Smooth muscle cell (in vitro differentiated cells): ENCODE data around the gene ANAPC10. TPM values are rescaled to one million over a fixed set of nuclear protein-coding genes. Genes with fewer than 3 reads are reported as not detected.

Experiments
- DNase-seq: peaks from one replicate; lab custom pipeline; 2025; ENCODE audit not compliant: unreplicated experiment; lab: John Stamatoyannopoulos, UW
- H2AFZ ChIP-seq: fragments of 200-600 bp; sonication (generic); 2 replicates; pipeline ENCODE4 v1.6.0; 2016; ENCODE audit warnings: antibody characterized with exemption, low read depth, mild to moderate bottlenecking
- H3F3A ChIP-seq: fragments of 200-600 bp; sonication (generic); 2 replicates; pipeline ENCODE4 v1.6.0; 2017; ENCODE audit warnings: antibody characterized with exemption, low read depth
- H3K27ac ChIP-seq: fragments of 200-600 bp; sonication (generic); 2 replicates; pipeline ENCODE4 v1.5.1; 2016; ENCODE audit warnings: low read depth, mild to moderate bottlenecking
- H3K27me3 ChIP-seq: fragments of 200-600 bp; sonication (generic); 2 replicates; pipeline ENCODE4 v1.6.1; 2016; ENCODE audit warnings: low read depth, mild to moderate bottlenecking
- H3K36me3 ChIP-seq: fragments of 200-600 bp; sonication (generic); 2 replicates; pipeline ENCODE4 v1.5.1; 2016; ENCODE audit warnings: low read depth
- H3K4me1 ChIP-seq: fragments of 200-600 bp; sonication (generic); 2 replicates; pipeline ENCODE4 v1.5.1; 2016; ENCODE audit warnings: low read depth
- H3K4me2 ChIP-seq: fragments of 200-600 bp; sonication (generic); 2 replicates; pipeline ENCODE4 v1.6.0; 2016; ENCODE audit warnings: mild to moderate bottlenecking
- H3K4me3 ChIP-seq: fragments of 200-600 bp; sonication (generic); 2 replicates; pipeline ENCODE4 v1.5.1; 2016; ENCODE audit warnings: mild to moderate bottlenecking
- H3K79me2 ChIP-seq: fragments of 200-600 bp; sonication (generic); 2 replicates; pipeline ENCODE4 v1.6.0; 2016; ENCODE audit warnings: low read depth, mild to moderate bottlenecking
- H3K9ac ChIP-seq: fragments of 200-600 bp; sonication (generic); 2 replicates; pipeline ENCODE4 v1.6.0; 2016; ENCODE audit warnings: low read depth
- H3K9me3 ChIP-seq: fragments of 200-600 bp; sonication (generic); replicated peaks from 2 replicates; pipeline ENCODE4 v1.5.1; 2016; ENCODE audit warnings: low read depth
- H4K20me1 ChIP-seq: fragments of 200-600 bp; sonication (generic); 2 replicates; pipeline ENCODE4 v1.6.0; 2016; ENCODE audit warnings: low read depth
- WGBS: methylation state at CpG from one replicate; pipeline ENCODE4 v1.1.7; 2016; ENCODE audit warnings: low lambda C conversion rate; 5-methylcytosine and 5-hydroxymethylcytosine counted together
- polyA plus RNA-seq: library from polyadenylated mRNA; unstranded; fragments of >200 nt; fragmentation: Nextera tagmentation; extraction: Ambion mirVana; gene quantifications from 2 replicates; pipeline ENCODE4 v1.2.1, GENCODE V29; 2016
- total RNA-seq: library from RNA; depleted of rRNA; stranded (reverse); fragments of >200 nt; gene quantifications from 2 replicates; pipeline ENCODE4 v1.2.3, GENCODE V29; 2014
- TF ChIP-seq, protein P1 (sequence below): fragments of 200-600 bp; sonication (generic); IDR thresholded peaks from 2 replicates; pipeline ENCODE4 v1.5.1; 2017; ENCODE audit warnings: borderline replicate concordance, mild to moderate bottlenecking, antibody characterized with exemption; ENCODE audit not compliant: insufficient read depth, poor library complexity, severe bottlenecking

The ANAPC10 gene
- total and polyA plus RNA-seq, 2 experiments from 2014 or later: 28.0 to 66.2 TPM

- H3K4me1 ChIP-seq: peaks cover 24% of the 10 kb centered on the region
- H3K4me3 ChIP-seq: peak overlapping the region; percentile 77
- no peak for DNase-seq
- H3K27ac ChIP-seq: no peak overlapping the region
- 48% methylated on average over 5 of the region's 5 CpGs for WGBS
- no peak overlapping the region for H2AFZ ChIP-seq
- H3K27me3 ChIP-seq: no peaks in the 10 kb centered on the region
- H3K9me3 ChIP-seq: peaks cover 2% of the 10 kb centered on the region
- peaks cover 8% of the 10 kb centered on the region for H3K36me3 ChIP-seq
- peak overlapping the region; percentile 90 for H3K4me2 ChIP-seq
- peaks cover 89% of the 10 kb centered on the region for H3K79me2 ChIP-seq
- TF ChIP-seq, protein P1, sequence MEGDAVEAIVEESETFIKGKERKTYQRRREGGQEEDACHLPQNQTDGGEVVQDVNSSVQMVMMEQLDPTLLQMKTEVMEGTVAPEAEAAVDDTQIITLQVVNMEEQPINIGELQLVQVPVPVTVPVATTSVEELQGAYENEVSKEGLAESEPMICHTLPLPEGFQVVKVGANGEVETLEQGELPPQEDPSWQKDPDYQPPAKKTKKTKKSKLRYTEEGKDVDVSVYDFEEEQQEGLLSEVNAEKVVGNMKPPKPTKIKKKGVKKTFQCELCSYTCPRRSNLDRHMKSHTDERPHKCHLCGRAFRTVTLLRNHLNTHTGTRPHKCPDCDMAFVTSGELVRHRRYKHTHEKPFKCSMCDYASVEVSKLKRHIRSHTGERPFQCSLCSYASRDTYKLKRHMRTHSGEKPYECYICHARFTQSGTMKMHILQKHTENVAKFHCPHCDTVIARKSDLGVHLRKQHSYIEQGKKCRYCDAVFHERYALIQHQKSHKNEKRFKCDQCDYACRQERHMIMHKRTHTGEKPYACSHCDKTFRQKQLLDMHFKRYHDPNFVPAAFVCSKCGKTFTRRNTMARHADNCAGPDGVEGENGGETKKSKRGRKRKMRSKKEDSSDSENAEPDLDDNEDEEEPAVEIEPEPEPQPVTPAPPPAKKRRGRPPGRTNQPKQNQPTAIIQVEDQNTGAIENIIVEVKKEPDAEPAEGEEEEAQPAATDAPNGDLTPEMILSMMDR: no peak
- peak overlapping the region; percentile 95 for H3K9ac ChIP-seq
- no peaks in the 10 kb centered on the region for H3F3A ChIP-seq
- H4K20me1 ChIP-seq: peaks cover 33% of the 10 kb centered on the region
Observed at GRCh38 chr4:145099653-145100052, 1.7 kb upstream of the ANAPC10 start.

- H3K4me1 ChIP-seq: peaks cover 24% of the 10 kb centered on the region
- no peaks in the 10 kb centered on the region for H3K27me3 ChIP-seq
- peak overlapping the region; percentile 90 for H3K4me2 ChIP-seq
- H4K20me1 ChIP-seq: peaks cover 31% of the 10 kb centered on the region
- peak overlapping the region; percentile 77 for H3K4me3 ChIP-seq
- TF ChIP-seq, protein P1: no peak
- WGBS: 0% methylated on average over 9 of the region's 9 CpGs
- peak overlapping the region; percentile 97 for H2AFZ ChIP-seq
- H3K9ac ChIP-seq: peak overlapping the region; percentile 95
- peaks cover 89% of the 10 kb centered on the region for H3K79me2 ChIP-seq
- H3K9me3 ChIP-seq: peaks cover 5% of the 10 kb centered on the region
- DNase-seq: no peak
- H3K27ac ChIP-seq: peak overlapping the region; percentile 98
- no peaks in the 10 kb centered on the region for H3F3A ChIP-seq
- H3K36me3 ChIP-seq: peaks cover 16% of the 10 kb centered on the region
Observed at GRCh38 chr4:145098675-145099037, 660 bp upstream of the ANAPC10 start.

DNA sequence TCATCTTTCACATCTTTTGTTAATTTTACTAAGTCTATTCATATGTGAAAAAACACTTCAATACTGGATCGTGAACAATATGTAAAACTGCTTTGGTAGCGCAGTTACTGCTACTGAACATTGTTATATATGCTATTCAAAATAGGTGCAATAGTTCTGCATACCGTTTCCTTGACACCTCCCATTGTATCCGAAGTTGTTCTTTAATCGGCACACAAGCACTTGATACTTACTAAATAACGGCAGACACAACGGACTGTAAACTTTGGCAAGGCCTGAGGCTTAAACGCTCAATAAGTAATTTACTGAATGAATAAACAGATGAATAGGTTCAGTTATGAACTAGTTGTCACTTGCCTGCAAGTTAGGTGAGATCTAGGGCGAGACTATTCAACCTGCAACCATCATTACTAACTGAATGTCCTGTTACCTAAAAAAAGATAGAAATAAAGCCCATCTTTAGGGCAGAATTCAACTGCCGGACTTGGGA, 620 bp downstream of the ANAPC10 start:
- H3K36me3 ChIP-seq: peaks cover 24% of the 10 kb centered on the region
- peak overlapping the region; percentile 77 for H3K4me3 ChIP-seq
- peaks cover 24% of the 10 kb centered on the region for H3K4me1 ChIP-seq
- H3K27me3 ChIP-seq: no peaks in the 10 kb centered on the region
- H3K79me2 ChIP-seq: peaks cover 90% of the 10 kb centered on the region
- H4K20me1 ChIP-seq: peaks cover 18% of the 10 kb centered on the region
- no peaks in the 10 kb centered on the region for H3F3A ChIP-seq
- peak overlapping the region; percentile 90 for H3K4me2 ChIP-seq
- H2AFZ ChIP-seq: peak overlapping the region; percentile 97
- TF ChIP-seq, protein P1: no peak
- WGBS: 29% methylated on average over 10 of the region's 10 CpGs
- H3K27ac ChIP-seq: peak overlapping the region; percentile 98
- peaks cover 5% of the 10 kb centered on the region for H3K9me3 ChIP-seq
- no peak for DNase-seq
- peak overlapping the region; percentile 95 for H3K9ac ChIP-seq

GRCh38 chr4:145093638-145094037, 4.4 kb downstream of the ANAPC10 start:
- peaks cover 33% of the 10 kb centered on the region for H3K36me3 ChIP-seq
- DNase-seq: no peak

More at GRCh38 chr4:145093638-145094037, 4.4 kb downstream of the ANAPC10 start:
- peaks cover 5% of the 10 kb centered on the region for H3K9me3 ChIP-seq
- H3K9ac ChIP-seq: no peak overlapping the region
- H3K79me2 ChIP-seq: peaks cover 79% of the 10 kb centered on the region
- no peak overlapping the region for H2AFZ ChIP-seq
- WGBS: 99% methylated on average over 2 of the region's 2 CpGs
- H3F3A ChIP-seq: no peaks in the 10 kb centered on the region
- H3K4me2 ChIP-seq: no peak overlapping the region
- TF ChIP-seq, protein P1: no peak
- H3K27ac ChIP-seq: no peak overlapping the region
- H3K4me1 ChIP-seq: peaks cover 7% of the 10 kb centered on the region
- no peaks in the 10 kb centered on the region for H3K27me3 ChIP-seq
- no peak overlapping the region for H3K4me3 ChIP-seq
- H4K20me1 ChIP-seq: no peaks in the 10 kb centered on the region
